ENCODE data around the gene NUP210.

- no peak for TF ChIP-seq CTCF (IDR thresholded peaks at IDR 0.05; ENCODE audit: extremely low read depth in 1 of 2, insufficient read depth in 1 of 2, low read depth in 1 of 2, low read length in 2 of 2)
- no peak for TF ChIP-seq EZH2 (IDR thresholded peaks at IDR 0.05; ENCODE audit: borderline replicate concordance, low read depth, low read length, severe bottlenecking)
- TF ChIP-seq POLR2A (IDR thresholded peaks at IDR 0.05; ENCODE audit: low read depth, low read length): no peak
- no peak for TF ChIP-seq MYC (IDR thresholded peaks at IDR 0.05; ENCODE audit: low read depth, low read length)
- no peak for TF ChIP-seq JUN (IDR thresholded peaks at IDR 0.05; ENCODE audit: borderline replicate concordance, insufficient read depth, insufficient read length, low read depth)
- TF ChIP-seq MAX (IDR thresholded peaks at IDR 0.05; ENCODE audit: insufficient read depth, insufficient read length): no peak
Measured at GRCh38 chr3:13296662-13297061, 123.5 kb downstream of the NUP210 start.

Data from endothelial cell of umbilical vein (primary cell).